Breast epithelium (tissue), 4 donors: Measurements from ENCODE around the gene ZBTB40. TPM values are rescaled to one million over a fixed set of nuclear protein-coding genes. Genes with fewer than 3 reads are reported as not detected.

Experiments used
- DNase-seq, 2 donors: peaks; one replicate each; pipeline ENCODE4 v3.0.0-alpha.2; 2019; ENCODE audit warnings: low spot score in 2 of 2
- H3K27ac ChIP-seq, 2 donors: fragments of 200-600 bp; sonication (generic) in 1 of 2; one replicate each; pipeline ENCODE4 v1.5.1; 2016 to 2019; ENCODE audit warnings: mild to moderate bottlenecking in 1 of 2
- H3K27me3 ChIP-seq, 2 donors: fragments of 200-600 bp; sonication (generic) in 1 of 2; one replicate each; pipeline versions ENCODE4 v1.5.1 to v1.6.0; 2017 to 2019; ENCODE audit warnings: control low read depth in 1 of 2, mild to moderate bottlenecking in 1 of 2
- H3K36me3 ChIP-seq: fragments of 200-600 bp; one replicate; pipeline ENCODE4 v1.5.1; 2019
- H3K4me1 ChIP-seq, 2 donors: fragments of 200-600 bp; sonication (generic); one replicate each; pipeline ENCODE4 v1.5.1; 2016 to 2019; ENCODE audit warnings: control low read depth in 1 of 2
- H3K4me3 ChIP-seq, 3 donors: fragments of 200-600 bp; sonication (generic); 1 replicate in 2 of 3; 2 replicates in 1 of 3; pipeline ENCODE4 v1.5.1; 2016 to 2019; ENCODE audit warnings: mild to moderate bottlenecking in 3 of 3, moderate library complexity in 2 of 3
- H3K9me3 ChIP-seq, 2 donors: fragments of 200-600 bp; sonication (generic) in 1 of 2; one replicate each; pipeline ENCODE4 v1.5.1; 2016 to 2019; ENCODE audit warnings: control low read depth in 1 of 2
- CTCF ChIP-seq, 3 donors: fragments of 450-650 bp; IDR thresholded peaks; one replicate each; pipeline ENCODE4 v1.5.1; 2016 to 2017; ENCODE audit warnings: antibody characterized with exemption in 3 of 3, mild to moderate bottlenecking in 3 of 3, moderate library complexity in 3 of 3
- POLR2A ChIP-seq: fragments of 450-650 bp; IDR thresholded peaks from one replicate; pipeline ENCODE4 v1.6.1; 2016; ENCODE audit warnings: antibody characterized with exemption, mild to moderate bottlenecking, moderate library complexity
- POLR2AphosphoS5 ChIP-seq, 3 donors: sonication (generic); formaldehyde crosslinking; IDR thresholded peaks; one replicate each; pipeline ENCODE4 v1.6.1; 2017; ENCODE audit warnings: antibody characterized with exemption in 3 of 3
- intact Hi-C: fragments of 100-400 bp; cut with DNase I; formaldehyde crosslinking; loops from one replicate; pipeline ENCODE4 v1.15.1; 2023; ENCODE audit warnings: low total_unique reads
- total RNA-seq, 3 donors: library from RNA; depleted of rRNA; stranded (reverse); fragments of >200 nt; gene quantifications; one replicate each; pipeline ENCODE4 v1.1.0, GENCODE V29; 2016

The ZBTB40 gene
- total RNA-seq, 3 donors from 2014 or later, result 15.7 to 24.6 (median 22.0) TPM

GRCh38 chr1:22533244-22533895 lies 81.7 kb downstream of the ZBTB40 start:
- Histone ChIP-seq H3K4me3 (no peak overlapping the region), H3K27me3 (no peaks in the 10 kb centered on the region), H3K36me3 (no peaks in the 10 kb centered on the region), H3K4me1 (no peaks in the 10 kb centered on the region), H3K9me3 (no peaks in the 10 kb centered on the region), H3K27ac (no peak overlapping the region)
- no peak for TF ChIP-seq POLR2A
- TF ChIP-seq POLR2AphosphoS5 (IDR thresholded peaks at IDR 0.05), result no peak
- intact Hi-C loops, result no loop called here
- no peak for DNase-seq

GRCh38 chr1:22534951-22535350 lies 83.3 kb downstream of the ZBTB40 start:
- no peaks in the 10 kb centered on the region for H3K27me3 ChIP-seq
- H3K27ac ChIP-seq, result no peak overlapping the region
- intact Hi-C loops, result no loop called here
- H3K4me1 ChIP-seq, result no peaks in the 10 kb centered on the region
- no peak for TF ChIP-seq CTCF (IDR thresholded peaks at IDR 0.05)
- no peak for TF ChIP-seq POLR2AphosphoS5 (IDR thresholded peaks at IDR 0.05)
- TF ChIP-seq POLR2A, result no peak
- no peaks in the 10 kb centered on the region for H3K36me3 ChIP-seq
- no peak for DNase-seq
- no peak overlapping the region for H3K4me3 ChIP-seq
- no peaks in the 10 kb centered on the region for H3K9me3 ChIP-seq

- Histone ChIP-seq H3K4me3 (no peak overlapping the region), H3K4me1 (no peaks in the 10 kb centered on the region), H3K27me3 (no peaks in the 10 kb centered on the region), H3K36me3 (no peaks in the 10 kb centered on the region), H3K27ac (no peak overlapping the region), H3K9me3 (no peaks in the 10 kb centered on the region)
- no peak for DNase-seq
- intact Hi-C loops, result no loop called here
- TF ChIP-seq POLR2AphosphoS5 (IDR thresholded peaks at IDR 0.05), result no peak
- TF ChIP-seq CTCF (IDR thresholded peaks at IDR 0.05), result no peak
- no peak for TF ChIP-seq POLR2A
These were observed 83.7 kb downstream of the ZBTB40 start for GRCh38 chr1:22535399-22535798.

- DNase-seq, result no peak
- Histone ChIP-seq H3K4me3 (no peak overlapping the region), H3K36me3 (no peaks in the 10 kb centered on the region), H3K27ac (no peak overlapping the region), H3K4me1 (no peaks in the 10 kb centered on the region), H3K9me3 (no peaks in the 10 kb centered on the region), H3K27me3 (no peaks in the 10 kb centered on the region)
- no peak for TF ChIP-seq CTCF (IDR thresholded peaks at IDR 0.05)
- no peak for TF ChIP-seq POLR2A
- TF ChIP-seq POLR2AphosphoS5 (IDR thresholded peaks at IDR 0.05), result no peak
- intact Hi-C loops, result no loop called here
These were observed 84.9 kb downstream of the ZBTB40 start for GRCh38 chr1:22536506-22536905.

GRCh38 chr1:22537441-22538139 lies 85.9 kb downstream of the ZBTB40 start:
- Histone ChIP-seq H3K4me3 (no peak overlapping the region), H3K4me1 (no peaks in the 10 kb centered on the region), H3K27me3 (no peaks in the 10 kb centered on the region), H3K27ac (no peak overlapping the region), H3K36me3 (no peaks in the 10 kb centered on the region), H3K9me3 (no peaks in the 10 kb centered on the region)
- TF ChIP-seq CTCF (IDR thresholded peaks at IDR 0.05) (no peak), POLR2A (no peak), POLR2AphosphoS5 (IDR thresholded peaks at IDR 0.05) (no peak)
- DNase-seq, result no peak
- intact Hi-C loops, result no loop called here
